CD4-positive, CD25-positive, alpha-beta regulatory T cell (primary cell): ENCODE results near the gene LRRC8E. TPM values are rescaled to one million over a fixed set of nuclear protein-coding genes. Genes with fewer than 3 reads are reported as not detected.

Experiments
- ATAC-seq, 2 donors: fragments of 150-1000 bp; cut with Tn5 transposase; one replicate each; pipeline ENCODE4 v1.10.0; 2021; ENCODE audit warnings: low read depth in 2 of 2, moderate number of reproducible peaks in 2 of 2, moderate library complexity in 1 of 2
- DNase-seq, 3 donors: peaks; one replicate each; pipeline versions ENCODE4 v3.0.0 to v3.0.0-alpha.2; 2012 to 2022; ENCODE audit warnings: mixed read lengths in 1 of 3
- H3K27ac ChIP-seq: one replicate; pipeline ENCODE4 v1.7.0; 2013; ENCODE audit warnings: mild to moderate bottlenecking, low read length; ENCODE audit not compliant: insufficient read depth, poor library complexity, severe bottlenecking
- H3K27me3 ChIP-seq: one replicate; pipeline ENCODE4 v1.7.0; 2013; ENCODE audit warnings: low read length; ENCODE audit not compliant: control insufficient read depth, insufficient read depth
- H3K36me3 ChIP-seq: one replicate; pipeline ENCODE4 v1.7.0; 2013; ENCODE audit warnings: mild to moderate bottlenecking, low read length, moderate library complexity; ENCODE audit not compliant: control insufficient read depth, insufficient read depth
- H3K4me1 ChIP-seq: 2 replicates; pipeline ENCODE4 v1.7.0; 2013; ENCODE audit warnings: mild to moderate bottlenecking, low read length; ENCODE audit not compliant: insufficient read depth, control insufficient read depth, poor library complexity, severe bottlenecking
- H3K4me3 ChIP-seq: one replicate; pipeline ENCODE4 v1.7.0; 2013; ENCODE audit warnings: low read depth, mild to moderate bottlenecking, low read length, moderate library complexity
- H3K9me3 ChIP-seq, 2 experiments: 1 replicate in 1 of 2; 2 replicates in 1 of 2; pipeline ENCODE4 v1.7.0; 2013; ENCODE audit warnings: low read length in 2 of 2, mild to moderate bottlenecking in 1 of 2, moderate library complexity in 1 of 2; ENCODE audit not compliant: control insufficient read depth in 2 of 2
- H3K27ac Mint-ChIP-seq, 3 donors: one replicate each; pipeline ENCODE4 v1.8.0; 2020 to 2022; ENCODE audit warnings: mild to moderate bottlenecking in 3 of 3, mixed read lengths in 3 of 3, moderate library complexity in 2 of 3
- H3K27me3 Mint-ChIP-seq: one replicate; pipeline ENCODE4 v1.8.0; 2022; ENCODE audit warnings: mild to moderate bottlenecking, mixed read lengths
- H3K36me3 Mint-ChIP-seq: one replicate; pipeline ENCODE4 v1.8.0; 2020; ENCODE audit warnings: mixed read lengths
- H3K4me1 Mint-ChIP-seq, 4 donors: one replicate each; pipeline ENCODE4 v1.8.0; 2020 to 2022; ENCODE audit warnings: mixed read lengths in 4 of 4, mild to moderate bottlenecking in 1 of 4
- H3K4me3 Mint-ChIP-seq, 4 donors: one replicate each; pipeline ENCODE4 v1.8.0; 2020 to 2022; ENCODE audit warnings: mild to moderate bottlenecking in 4 of 4, mixed read lengths in 4 of 4, moderate library complexity in 3 of 4
- H3K9me3 Mint-ChIP-seq, 7 donors: one replicate each; pipeline ENCODE4 v1.8.0; 2020 to 2022; ENCODE audit warnings: mixed read lengths in 7 of 7, mild to moderate bottlenecking in 3 of 7, moderate library complexity in 2 of 7
- polyA plus RNA-seq, 4 donors: library from polyadenylated mRNA; unstranded; fragments of 300-500 nt; fragmentation: Illumina TruSeq; gene quantifications; one replicate each; pipeline ENCODE4 v1.2.3, GENCODE V29; 2021
- total RNA-seq: library from RNA; stranded (reverse); gene quantifications from one replicate; pipeline ENCODE4 v1.2.3, GENCODE V29; 2022

Gene LRRC8E
- total and polyA plus RNA-seq, 5 donors from 2014 or later: not detected

GRCh38 chr19:7904074-7905020 is 16.0 kb downstream of the LRRC8E start:
- H3K9me3 ChIP-seq: no peaks in the 10 kb centered on the region
- ATAC-seq (peak; percentile 57 to 60), DNase-seq (peak; percentile 68 to 79 (median 75))
- H3K4me1 ChIP-seq: peaks cover 38% of the 10 kb centered on the region
- Mint-ChIP-seq H3K4me3 (peak overlapping the region; percentile 89 to 99 (median 94)), H3K27me3 (peaks cover 9% of the 10 kb centered on the region), H3K9me3 (peaks cover 0 to 9% (median 0%) of the 10 kb centered on the region in 7 donors), H3K4me1 (peaks cover 5 to 45% (median 18%) of the 10 kb centered on the region in 4 donors), H3K27ac (peak overlapping the region; percentile 88 to 96 (median 96)), H3K36me3 (peaks cover 6% of the 10 kb centered on the region)
- H3K27me3 ChIP-seq: no peaks in the 10 kb centered on the region
- H3K36me3 ChIP-seq: no peaks in the 10 kb centered on the region
- H3K4me3 ChIP-seq: peak overlapping the region; percentile 61
- H3K27ac ChIP-seq: peak overlapping the region; percentile 85

GRCh38 chr19:7905268-7905667 is 17.0 kb downstream of the LRRC8E start:
- peak overlapping the region; percentile 89 to 99 (median 94) for H3K4me3 Mint-ChIP-seq
- ATAC-seq: no peak

GRCh38 chr19:7905859-7906258 is 17.5 kb downstream of the LRRC8E start:
- H3K4me1 Mint-ChIP-seq: peaks cover 5 to 45% (median 18%) of the 10 kb centered on the region in 4 donors

More at GRCh38 chr19:7905268-7905667, 17.0 kb downstream of the LRRC8E start:
- Mint-ChIP-seq H3K36me3 (peaks cover 6% of the 10 kb centered on the region), H3K27ac (peak overlapping the region; percentile 88 to 96 (median 96)), H3K9me3 (peaks cover 0 to 9% (median 0%) of the 10 kb centered on the region in 7 donors), H3K27me3 (peaks cover 9% of the 10 kb centered on the region), H3K4me1 (peaks cover 5 to 45% (median 18%) of the 10 kb centered on the region in 4 donors)
- Histone ChIP-seq H3K27ac (peak overlapping the region; percentile 85), H3K9me3 (no peaks in the 10 kb centered on the region), H3K4me3 (peak overlapping the region; percentile 61), H3K36me3 (peaks cover 2% of the 10 kb centered on the region), H3K4me1 (peaks cover 38% of the 10 kb centered on the region), H3K27me3 (no peaks in the 10 kb centered on the region)
- no peak for DNase-seq

GRCh38 chr19:7907122-7907521 is 18.8 kb downstream of the LRRC8E start:
- H3K27ac Mint-ChIP-seq: no peak overlapping the region
- H3K9me3 Mint-ChIP-seq: peaks cover 0 to 9% (median 0%) of the 10 kb centered on the region in 7 donors
- H3K4me1 Mint-ChIP-seq: peaks cover 5 to 45% (median 18%) of the 10 kb centered on the region in 4 donors
- no peak overlapping the region for H3K27ac ChIP-seq
- peaks cover 38% of the 10 kb centered on the region for H3K4me1 ChIP-seq
- peaks cover 9% of the 10 kb centered on the region for H3K27me3 Mint-ChIP-seq
- H3K36me3 Mint-ChIP-seq: peaks cover 15% of the 10 kb centered on the region
- DNase-seq (no peak), ATAC-seq (no peak)
- H3K27me3 ChIP-seq: no peaks in the 10 kb centered on the region
- no peak overlapping the region for H3K4me3 ChIP-seq
- no peaks in the 10 kb centered on the region for H3K9me3 ChIP-seq
- peak overlapping the region in 1 of 4 donors; percentile 88 for H3K4me3 Mint-ChIP-seq
- H3K36me3 ChIP-seq: peaks cover 18% of the 10 kb centered on the region

More at GRCh38 chr19:7905859-7906258, 17.5 kb downstream of the LRRC8E start:
- H3K27me3 Mint-ChIP-seq: peaks cover 9% of the 10 kb centered on the region
- H3K36me3 Mint-ChIP-seq: peaks cover 9% of the 10 kb centered on the region
- no peak overlapping the region for H3K27ac ChIP-seq
- H3K9me3 Mint-ChIP-seq: peaks cover 0 to 9% (median 0%) of the 10 kb centered on the region in 7 donors
- ATAC-seq: no peak
- peaks cover 38% of the 10 kb centered on the region for H3K4me1 ChIP-seq
- H3K4me3 ChIP-seq: no peak overlapping the region
- peaks cover 8% of the 10 kb centered on the region for H3K36me3 ChIP-seq
- peak overlapping the region; percentile 81 to 99 (median 88) for H3K4me3 Mint-ChIP-seq
- peak overlapping the region; percentile 75 to 96 (median 89) for H3K27ac Mint-ChIP-seq
- H3K27me3 ChIP-seq: no peaks in the 10 kb centered on the region
- DNase-seq: no peak
- no peaks in the 10 kb centered on the region for H3K9me3 ChIP-seq

- no peak for DNase-seq
Measured at GRCh38 chr19:7907544-7907943, 19.2 kb downstream of the LRRC8E start.

GRCh38 chr19:7908078-7908699 is 19.9 kb downstream of the LRRC8E start:
- Histone ChIP-seq H3K27me3 (no peaks in the 10 kb centered on the region), H3K9me3 (no peaks in the 10 kb centered on the region), H3K36me3 (peaks cover 19% of the 10 kb centered on the region), H3K27ac (no peak overlapping the region), H3K4me3 (no peak overlapping the region), H3K4me1 (peaks cover 31% of the 10 kb centered on the region)
- peaks cover 0 to 8% (median 0%) of the 10 kb centered on the region in 7 donors for H3K9me3 Mint-ChIP-seq
- H3K4me3 Mint-ChIP-seq: peak overlapping the region in 2 of 4 donors; percentile 27 to 52
- peaks cover 20% of the 10 kb centered on the region for H3K36me3 Mint-ChIP-seq
- peaks cover 4 to 38% (median 17%) of the 10 kb centered on the region in 4 donors for H3K4me1 Mint-ChIP-seq
- no peak overlapping the region for H3K27ac Mint-ChIP-seq
- ATAC-seq: no peak
- peaks cover 6% of the 10 kb centered on the region for H3K27me3 Mint-ChIP-seq
- DNase-seq: no peak

More at GRCh38 chr19:7907544-7907943, 19.2 kb downstream of the LRRC8E start:
- Mint-ChIP-seq H3K36me3 (peaks cover 16% of the 10 kb centered on the region), H3K4me3 (peak overlapping the region in 2 of 4 donors; percentile 52 to 75), H3K27ac (no peak overlapping the region), H3K4me1 (peaks cover 5 to 43% (median 18%) of the 10 kb centered on the region in 4 donors), H3K27me3 (peaks cover 9% of the 10 kb centered on the region), H3K9me3 (peaks cover 0 to 9% (median 0%) of the 10 kb centered on the region in 7 donors)
- no peaks in the 10 kb centered on the region for H3K27me3 ChIP-seq
- H3K27ac ChIP-seq: no peak overlapping the region
- ATAC-seq: no peak
- no peak overlapping the region for H3K4me3 ChIP-seq
- no peaks in the 10 kb centered on the region for H3K9me3 ChIP-seq
- peaks cover 19% of the 10 kb centered on the region for H3K36me3 ChIP-seq
- peaks cover 38% of the 10 kb centered on the region for H3K4me1 ChIP-seq

GRCh38 chr19:7908742-7909461 is 20.6 kb downstream of the LRRC8E start:
- no peak for ATAC-seq
- peak overlapping the region in 1 of 4 donors; percentile 65 for H3K4me3 Mint-ChIP-seq
- DNase-seq: no peak

More at GRCh38 chr19:7908742-7909461, 20.6 kb downstream of the LRRC8E start:
- peaks cover 0 to 5% (median 0%) of the 10 kb centered on the region in 7 donors for H3K9me3 Mint-ChIP-seq
- peaks cover 20% of the 10 kb centered on the region for H3K36me3 Mint-ChIP-seq
- no peak overlapping the region for H3K27ac Mint-ChIP-seq
- Histone ChIP-seq H3K9me3 (no peaks in the 10 kb centered on the region), H3K27me3 (no peaks in the 10 kb centered on the region), H3K4me3 (no peak overlapping the region), H3K27ac (no peak overlapping the region), H3K4me1 (peaks cover 29% of the 10 kb centered on the region), H3K36me3 (peaks cover 19% of the 10 kb centered on the region)
- H3K4me1 Mint-ChIP-seq: peaks cover 0 to 34% (median 14%) of the 10 kb centered on the region in 4 donors
- no peaks in the 10 kb centered on the region for H3K27me3 Mint-ChIP-seq
